IMR-90 (cell line): ENCODE results near the gene CYB5A. TPM values are rescaled to one million over a fixed set of nuclear protein-coding genes. Genes with fewer than 3 reads are reported as not detected.
A peak's percentile ranks its signal among the peaks of the same experiment; 100 is the strongest.

Experiments
- ATAC-seq: fragments of 200-7000 bp; cut with Tn5 transposase; 2 replicates; pipeline ENCODE4 v1.9.1; 2020; ENCODE audit warnings: low read depth, mild to moderate bottlenecking, moderate library complexity
- BruUV-seq: library from RNA; stranded (reverse); fragments of 400-500 nt; replicated peaks from 2 replicates; lab custom pipeline; 2021; lab: Mats Ljungman, UMichigan
- CTCF ChIA-PET: fragments of 300-600 bp; formaldehyde crosslinking; extraction: SDS; loops from one replicate; lab custom pipeline; 2021; ENCODE audit warnings: antibody characterized with exemption; lab: Yijun Ruan, JAX
- POLR2A ChIA-PET: fragments of 300-600 bp; sonication (Branson Sonifier 250); formaldehyde crosslinking; loops from one replicate; lab custom pipeline; 2022; ENCODE audit warnings: antibody characterized with exemption; ENCODE audit not compliant: unreplicated experiment; lab: Charles Lee
- DNase-seq: peaks from one replicate; pipeline ENCODE4 v3.0.0; 2013
- H2AFZ ChIP-seq: replicated peaks from 2 replicates; pipeline ENCODE3; 2013; ENCODE audit warnings: low read length, mild to moderate bottlenecking; ENCODE audit not compliant: poor library complexity
- H2AK5ac ChIP-seq: 2 replicates; pipeline ENCODE4 v1.6.1; 2013; ENCODE audit warnings: low read depth, low read length, inconsistent platforms
- H2AK9ac ChIP-seq: replicated peaks from 2 replicates; pipeline ENCODE3; 2013; ENCODE audit warnings: mild to moderate bottlenecking, low read depth, low read length, moderate library complexity; ENCODE audit not compliant: poor library complexity
- H2BK120ac ChIP-seq: 2 replicates; pipeline ENCODE4 v1.6.1; 2013; ENCODE audit warnings: low read depth, low read length, inconsistent platforms
- H2BK15ac ChIP-seq: 3 replicates; pipeline ENCODE4 v1.6.1; 2013; ENCODE audit warnings: low read depth, low read length, inconsistent platforms
- H2BK20ac ChIP-seq: 2 replicates; pipeline ENCODE4 v1.6.1; 2013; ENCODE audit warnings: low read depth, mild to moderate bottlenecking, inconsistent platforms, low read length, moderate library complexity
- H2BK5ac ChIP-seq: 2 replicates; pipeline ENCODE4 v1.6.1; 2013; ENCODE audit warnings: mild to moderate bottlenecking, low read depth, low read length, inconsistent platforms; ENCODE audit not compliant: poor library complexity, severe bottlenecking
- H3K14ac ChIP-seq: replicated peaks from 2 replicates; pipeline ENCODE4 v1.6.1; 2013; ENCODE audit warnings: low read depth, low read length, inconsistent platforms
- H3K18ac ChIP-seq: 2 replicates; pipeline ENCODE4 v1.6.1; 2013; ENCODE audit warnings: low read depth, low read length, control low read depth
- H3K23ac ChIP-seq: 2 replicates; pipeline ENCODE4 v1.6.1; 2013; ENCODE audit warnings: low read depth, low read length, inconsistent platforms
- H3K27ac ChIP-seq: 2 replicates; pipeline ENCODE4 v1.5.1; 2013; ENCODE audit warnings: mild to moderate bottlenecking, control low read depth, low read length; ENCODE audit not compliant: insufficient read depth
- H3K27me3 ChIP-seq: 2 replicates; pipeline ENCODE4 v1.6.1; 2013; ENCODE audit warnings: low read length; ENCODE audit not compliant: control insufficient read depth, insufficient read depth
- H3K36me3 ChIP-seq: 2 replicates; pipeline ENCODE4 v1.6.1; 2013; ENCODE audit warnings: low read length, mixed read lengths; ENCODE audit not compliant: control insufficient read depth, insufficient read depth
- H3K4ac ChIP-seq: 2 replicates; pipeline ENCODE4 v1.6.1; 2013; ENCODE audit warnings: low read depth, low read length, inconsistent platforms
- H3K4me1 ChIP-seq: 2 replicates; pipeline ENCODE4 v1.6.1; 2013; ENCODE audit warnings: low read length, mixed read lengths; ENCODE audit not compliant: control insufficient read depth, insufficient read depth
- H3K4me2 ChIP-seq: 2 replicates; pipeline ENCODE4 v1.6.1; 2013; ENCODE audit warnings: low read depth, mild to moderate bottlenecking, control low read depth, low read length, moderate library complexity
- H3K4me3 ChIP-seq: 2 replicates; pipeline ENCODE4 v1.5.1; 2013; ENCODE audit warnings: low read depth, mild to moderate bottlenecking, control low read depth, low read length, moderate library complexity; ENCODE audit not compliant: insufficient read depth
- H3K56ac ChIP-seq: 2 replicates; pipeline ENCODE4 v1.6.1; 2013; ENCODE audit warnings: low read length, inconsistent platforms; ENCODE audit not compliant: insufficient read depth; ENCODE audit errors: extremely low read depth
- H3K79me1 ChIP-seq, 2 experiments: 2 replicates each; pipeline ENCODE4 v1.6.1; 2013; ENCODE audit warnings: low read length in 2 of 2, inconsistent platforms in 1 of 2, low read depth in 1 of 2
- H3K9ac ChIP-seq: 2 replicates; pipeline ENCODE4 v1.6.1; 2013; ENCODE audit warnings: low read depth, low read length, control low read depth
- H3K9me1 ChIP-seq: 2 replicates; pipeline ENCODE4 v1.6.1; 2013; ENCODE audit warnings: low read length, inconsistent platforms; ENCODE audit not compliant: insufficient read depth
- H3K9me3 ChIP-seq: 2 replicates; pipeline ENCODE4 v1.6.1; 2013; ENCODE audit warnings: low read length; ENCODE audit not compliant: control insufficient read depth, insufficient read depth
- H4K20me1 ChIP-seq: 2 replicates; pipeline ENCODE4 v1.6.1; 2013; ENCODE audit warnings: low read length, inconsistent platforms; ENCODE audit not compliant: insufficient read depth
- H4K5ac ChIP-seq: 2 replicates; pipeline ENCODE4 v1.6.1; 2013; ENCODE audit warnings: mild to moderate bottlenecking, low read depth, low read length, control low read depth
- H4K8ac ChIP-seq, 2 experiments: 2 replicates each; pipeline ENCODE4 v1.6.1; 2013; ENCODE audit warnings: low read depth in 2 of 2, low read length in 2 of 2, control low read depth in 1 of 2, inconsistent platforms in 1 of 2
- H4K91ac ChIP-seq: 2 replicates; pipeline ENCODE4 v1.6.1; 2013; ENCODE audit warnings: low read depth, low read length, inconsistent platforms; ENCODE audit not compliant: insufficient read depth
- BHLHE40 ChIP-seq: fragments of 150-350 bp; IDR thresholded peaks from 2 replicates; pipeline ENCODE4 v1.6.1; 2016; ENCODE audit warnings: mild to moderate bottlenecking, low read depth, low read length
- MAZ ChIP-seq: IDR thresholded peaks from 2 replicates; pipeline ENCODE4 v1.6.1; 2012; ENCODE audit warnings: low read depth, mild to moderate bottlenecking, low read length, improper control_type of control experiment, moderate library complexity, borderline replicate concordance
- RAD21 ChIP-seq: IDR thresholded peaks from 2 replicates; pipeline ENCODE4 v1.6.1; 2012; ENCODE audit warnings: low read length, improper control_type of control experiment
- RFX5 ChIP-seq: IDR thresholded peaks from 2 replicates; pipeline ENCODE4 v1.8.0; 2012; ENCODE audit warnings: low read depth, mild to moderate bottlenecking, low read length, moderate library complexity
- SMC3 ChIP-seq: fragments of 150-350 bp; IDR thresholded peaks from 2 replicates; pipeline ENCODE4 v1.6.1; 2016; ENCODE audit warnings: low read depth, mild to moderate bottlenecking, antibody characterized with exemption, low read length, moderate library complexity
- WGBS, 2 experiments: methylation state at CpG; one replicate each; pipeline versions ENCODE4 v1.1.5 to v1.1.7; 2013; ENCODE audit warnings: missing lambda C conversion rate in 2 of 2; ENCODE audit not compliant: insufficient read length in 1 of 2; ENCODE audit errors: extremely low coverage in 2 of 2; 5-methylcytosine and 5-hydroxymethylcytosine counted together
- dilution Hi-C: fragments of 300-500 bp; cut with HindIII; formaldehyde crosslinking; loops from one replicate; pipeline ENCODE4 v1.14.3; 2018; ENCODE audit warnings: low sequenced_read_pairs; ENCODE audit not compliant: unreplicated experiment
- in situ Hi-C: fragments of 300-500 bp; cut with MboI; formaldehyde crosslinking; loops from 3 replicates; pipeline ENCODE4 v1.14.3; 2019; ENCODE audit warnings: low sequenced_read_pairs, inconsistent platforms, mixed read lengths
- intact Hi-C: fragments of 100-400 bp; cut with micrococcal nuclease; formaldehyde crosslinking; loops from 2 replicates; pipeline ENCODE4 v1.10.0; 2022
- polyA plus RNA-seq, 3 experiments: library from polyadenylated mRNA; depleted of rRNA; stranded (reverse); fragments of >200 nt; gene quantifications; 2 replicates each; pipeline ENCODE4 v1.2.3, GENCODE V29; 2012; ENCODE audit warnings: low replicate concordance in 1 of 3
- total RNA-seq: library from RNA; depleted of rRNA; stranded (reverse); fragments of >200 nt; gene quantifications from 2 replicates; pipeline ENCODE4 v1.2.3, GENCODE V29; 2012
- TF ChIP-seq, protein P1 (sequence below): conservative IDR thresholded peaks from 2 replicates; pipeline ENCODE4 v1.5.1; 2012; ENCODE audit warnings: mild to moderate bottlenecking, low read depth, low read length, improper control_type of control experiment

CYB5A gene
- total and polyA plus RNA-seq, 2 of the 4 experiments (the other 2 are of a cell fraction): 13.4 to 47.9 TPM

DNA sequence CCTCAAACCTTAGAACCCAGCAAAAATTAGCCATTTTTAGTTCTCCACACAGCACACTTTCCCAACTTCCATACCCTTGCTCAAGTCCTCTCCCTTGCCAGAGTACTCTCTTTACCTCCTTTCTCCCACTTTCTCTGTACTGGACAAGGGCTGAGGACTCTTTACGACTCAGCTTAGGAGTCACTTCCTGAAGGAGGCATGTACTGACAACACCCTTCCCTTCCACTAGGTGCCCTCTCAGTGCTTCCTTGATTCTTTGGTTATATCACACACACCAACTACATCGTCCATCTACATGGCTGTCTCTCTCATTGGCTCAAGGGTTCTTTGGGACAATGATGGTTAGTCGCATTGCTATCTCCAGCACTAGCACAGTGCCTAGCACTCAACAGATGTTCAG is 18.6 kb upstream of the CYB5A start:
- Histone ChIP-seq H3K9me3 (no peaks in the 10 kb centered on the region; the same call in 1 of the 2 replicates), H4K91ac (no peak overlapping the region), H3K56ac (no peak overlapping the region), H3K27me3 (peaks cover 2% of the 10 kb centered on the region; the same call in 1 of the 2 replicates), H2BK20ac (peak overlapping the region; percentile 64), H3K9ac (no peak overlapping the region), H2BK120ac (peak overlapping the region; percentile 56), H3K4me3 (no peak overlapping the region), H4K20me1 (no peaks in the 10 kb centered on the region), H3K4me1 (no peaks in the 10 kb centered on the region), H3K4me2 (no peak overlapping the region), H4K8ac (peak overlapping the region in 1 of 2 experiments; percentile 75; a peak in 1 of 4 replicates), H2BK15ac (no peak overlapping the region; the same call in 1 of the 3 replicates), H4K5ac (no peak overlapping the region), H2AK5ac (no peak overlapping the region), H3K18ac (no peak overlapping the region), H3K14ac (peak overlapping the region; percentile 10; the same call in 1 of the 2 replicates), H2AFZ (peak overlapping the region; percentile 86), H3K27ac (no peak overlapping the region), H3K36me3 (no peaks in the 10 kb centered on the region), H3K79me1 (no peaks in the 10 kb centered on the region), H3K9me1 (no peaks in the 10 kb centered on the region; the same call in 1 of the 2 replicates), H3K23ac (0 out of 2 replicates have a peak overlapping the region, but pooled peaks have one; percentile 53), H3K4ac (peak overlapping the region; percentile 33; the same call in 1 of the 2 replicates), H2BK5ac (peak overlapping the region; percentile 13), H2AK9ac (peak overlapping the region; percentile 57)
- in situ Hi-C loops (no loop called here), intact Hi-C loops (no loop called here), dilution Hi-C loops (no loop called here)
- TF ChIP-seq, protein P1, sequence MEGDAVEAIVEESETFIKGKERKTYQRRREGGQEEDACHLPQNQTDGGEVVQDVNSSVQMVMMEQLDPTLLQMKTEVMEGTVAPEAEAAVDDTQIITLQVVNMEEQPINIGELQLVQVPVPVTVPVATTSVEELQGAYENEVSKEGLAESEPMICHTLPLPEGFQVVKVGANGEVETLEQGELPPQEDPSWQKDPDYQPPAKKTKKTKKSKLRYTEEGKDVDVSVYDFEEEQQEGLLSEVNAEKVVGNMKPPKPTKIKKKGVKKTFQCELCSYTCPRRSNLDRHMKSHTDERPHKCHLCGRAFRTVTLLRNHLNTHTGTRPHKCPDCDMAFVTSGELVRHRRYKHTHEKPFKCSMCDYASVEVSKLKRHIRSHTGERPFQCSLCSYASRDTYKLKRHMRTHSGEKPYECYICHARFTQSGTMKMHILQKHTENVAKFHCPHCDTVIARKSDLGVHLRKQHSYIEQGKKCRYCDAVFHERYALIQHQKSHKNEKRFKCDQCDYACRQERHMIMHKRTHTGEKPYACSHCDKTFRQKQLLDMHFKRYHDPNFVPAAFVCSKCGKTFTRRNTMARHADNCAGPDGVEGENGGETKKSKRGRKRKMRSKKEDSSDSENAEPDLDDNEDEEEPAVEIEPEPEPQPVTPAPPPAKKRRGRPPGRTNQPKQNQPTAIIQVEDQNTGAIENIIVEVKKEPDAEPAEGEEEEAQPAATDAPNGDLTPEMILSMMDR: peak; percentile 47
- TF ChIP-seq RAD21 (peak; percentile 43), BHLHE40 (no peak), RFX5 (0 out of 2 replicates have a peak, but pooled peaks have one; percentile 33), MAZ (no peak), SMC3 (peak; percentile 26; the same call in 1 of the 2 replicates)
- BruUV-seq: no TSS peak
- ChIA-PET CTCF (interaction anchor here (0.7 to 1.6 kb wide), 5 partner anchors 10 to 29 kb away, joined by 3 to 8 read pairs (median 3); no protein-coding TSS in a partner anchor), POLR2A (no interaction called here)
- ATAC-seq (peak; percentile 87), DNase-seq (peak; percentile 60)
- WGBS, 2 experiments: 40% methylated on average over 1 of the region's 3 CpGs; no CpG with 5 or more reads in 1 of the 2 experiments
